ENCODE measurements around the gene CARS2.

The CARS2 gene

GRCh38 chr13:110597041-110597689, 108.8 kb downstream of the CARS2 start:
- H3K4me3 ChIP-seq (ENCODE audit: extremely low read depth, insufficient read depth, low read length, poor library complexity, severe bottlenecking), result no peak overlapping the region
- no peaks in the 10 kb centered on the region for H3K36me3 ChIP-seq (ENCODE audit: control insufficient read depth, insufficient read depth, low read length)
- H3K27ac ChIP-seq (ENCODE audit: low read depth, low read length, severe bottlenecking), result no peak overlapping the region
- no peaks in the 10 kb centered on the region for H3K9me3 ChIP-seq (ENCODE audit: control insufficient read depth, low read length)
- 70 to 79% methylated on average over 11 to 13 of the region's 16 CpGs for WGBS, 2 experiments (ENCODE audit: insufficient coverage in 2 of 2)
- no peaks in the 10 kb centered on the region for H3K4me1 ChIP-seq (ENCODE audit: control insufficient read depth, insufficient read depth, low read length, poor library complexity, severe bottlenecking)

- Histone ChIP-seq H3K4me3 (ENCODE audit: extremely low read depth, insufficient read depth, low read length, poor library complexity, severe bottlenecking) (no peak overlapping the region), H3K36me3 (ENCODE audit: control insufficient read depth, insufficient read depth, low read length) (no peaks in the 10 kb centered on the region), H3K9me3 (ENCODE audit: control insufficient read depth, low read length) (no peaks in the 10 kb centered on the region), H3K27ac (ENCODE audit: low read depth, low read length, severe bottlenecking) (no peak overlapping the region), H3K4me1 (ENCODE audit: control insufficient read depth, insufficient read depth, low read length, poor library complexity, severe bottlenecking) (no peaks in the 10 kb centered on the region)
- WGBS, 2 experiments (ENCODE audit: insufficient coverage in 2 of 2), result no CpG with 5 or more reads among the region's 6 CpGs
Measured at GRCh38 chr13:110593430-110594130, 112.3 kb downstream of the CARS2 start.

- Histone ChIP-seq H3K4me1 (ENCODE audit: control insufficient read depth, insufficient read depth, low read length, poor library complexity, severe bottlenecking) (no peaks in the 10 kb centered on the region), H3K9me3 (ENCODE audit: control insufficient read depth, low read length) (no peaks in the 10 kb centered on the region), H3K4me3 (ENCODE audit: extremely low read depth, insufficient read depth, low read length, poor library complexity, severe bottlenecking) (no peak overlapping the region), H3K27ac (ENCODE audit: low read depth, low read length, severe bottlenecking) (no peak overlapping the region), H3K36me3 (ENCODE audit: control insufficient read depth, insufficient read depth, low read length) (no peaks in the 10 kb centered on the region)
- WGBS, 2 experiments (ENCODE audit: insufficient coverage in 2 of 2), result 90 to 100% methylated on average over 1 to 2 of the region's 2 CpGs
Measured at GRCh38 chr13:110592665-110593064, 113.3 kb downstream of the CARS2 start.

Data from mesodermal cell (in vitro differentiated cells).